Non-pigmented ciliary epithelial cell (primary cell): ENCODE data around the gene SLC22A5.

Experiments used
- DNase-seq: peaks from one replicate; pipeline ENCODE4 v3.0.0-alpha.2; 2010; ENCODE audit warnings: low read depth

The SLC22A5 gene

GRCh38 chr5:132369474-132370180 is at the start of gene SLC22A5:
TSS of gene SLC22A5 (plus strand) at chr5:132369710. CDS start at chr5:132369973, 263 bp downstream.
- DNase-seq: no peak

- no peak for DNase-seq
Observed at GRCh38 chr5:132319975-132320374, 49.5 kb upstream of the SLC22A5 start.

GRCh38 chr5:132321109-132321721 is 48.3 kb upstream of the SLC22A5 start:
- DNase-seq: no peak

- no peak for DNase-seq
Observed at GRCh38 chr5:132322266-132322665, 47.2 kb upstream of the SLC22A5 start.

GRCh38 chr5:132323202-132323601 is 46.3 kb upstream of the SLC22A5 start:
- no peak for DNase-seq

- DNase-seq: no peak
Observed at GRCh38 chr5:132325691-132326090, 43.8 kb upstream of the SLC22A5 start.

- DNase-seq: peak; percentile 14
Observed at GRCh38 chr5:132327252-132327955, 42.1 kb upstream of the SLC22A5 start.

- DNase-seq: no peak
Observed at GRCh38 chr5:132334812-132335211, 34.7 kb upstream of the SLC22A5 start.

GRCh38 chr5:132335402-132335801 is 34.1 kb upstream of the SLC22A5 start:
- no peak for DNase-seq

GRCh38 chr5:132339502-132339901 is 30.0 kb upstream of the SLC22A5 start:
- DNase-seq: no peak

- no peak for DNase-seq
Observed at GRCh38 chr5:132342291-132343180, 27.0 kb upstream of the SLC22A5 start.

- no peak for DNase-seq
Observed at GRCh38 chr5:132344775-132345514, 24.6 kb upstream of the SLC22A5 start.

- DNase-seq: no peak
Observed at GRCh38 chr5:132353486-132353995, 16.0 kb upstream of the SLC22A5 start.

GRCh38 chr5:132354381-132355139 is 14.9 kb upstream of the SLC22A5 start:
- DNase-seq: no peak

- no peak for DNase-seq
Observed at GRCh38 chr5:132355140-132355765, 14.3 kb upstream of the SLC22A5 start.

- no peak for DNase-seq
Observed at GRCh38 chr5:132358775-132359174, 10.7 kb upstream of the SLC22A5 start.

GRCh38 chr5:132362086-132362485 is 7.4 kb upstream of the SLC22A5 start:
- DNase-seq: no peak

- peak; percentile 89 for DNase-seq
Observed at GRCh38 chr5:132363431-132364112, 5.9 kb upstream of the SLC22A5 start.

- no peak for DNase-seq
Observed at GRCh38 chr5:132364319-132364718, 5.2 kb upstream of the SLC22A5 start.
